Smooth muscle cell (in vitro differentiated cells): ENCODE results near the gene ARHGAP19. TPM values are rescaled to one million over a fixed set of nuclear protein-coding genes. Genes with fewer than 3 reads are reported as not detected.

ENCODE experiments used
- DNase-seq: peaks from one replicate; lab custom pipeline; 2025; ENCODE audit not compliant: unreplicated experiment; lab: John Stamatoyannopoulos, UW
- H2AFZ ChIP-seq: fragments of 200-600 bp; sonication (generic); 2 replicates; pipeline ENCODE4 v1.6.0; 2016; ENCODE audit warnings: antibody characterized with exemption, low read depth, mild to moderate bottlenecking
- H3F3A ChIP-seq: fragments of 200-600 bp; sonication (generic); 2 replicates; pipeline ENCODE4 v1.6.0; 2017; ENCODE audit warnings: antibody characterized with exemption, low read depth
- H3K27ac ChIP-seq: fragments of 200-600 bp; sonication (generic); 2 replicates; pipeline ENCODE4 v1.5.1; 2016; ENCODE audit warnings: low read depth, mild to moderate bottlenecking
- H3K27me3 ChIP-seq: fragments of 200-600 bp; sonication (generic); 2 replicates; pipeline ENCODE4 v1.6.1; 2016; ENCODE audit warnings: low read depth, mild to moderate bottlenecking
- H3K36me3 ChIP-seq: fragments of 200-600 bp; sonication (generic); 2 replicates; pipeline ENCODE4 v1.5.1; 2016; ENCODE audit warnings: low read depth
- H3K4me1 ChIP-seq: fragments of 200-600 bp; sonication (generic); 2 replicates; pipeline ENCODE4 v1.5.1; 2016; ENCODE audit warnings: low read depth
- H3K4me2 ChIP-seq: fragments of 200-600 bp; sonication (generic); 2 replicates; pipeline ENCODE4 v1.6.0; 2016; ENCODE audit warnings: mild to moderate bottlenecking
- H3K4me3 ChIP-seq: fragments of 200-600 bp; sonication (generic); 2 replicates; pipeline ENCODE4 v1.5.1; 2016; ENCODE audit warnings: mild to moderate bottlenecking
- H3K79me2 ChIP-seq: fragments of 200-600 bp; sonication (generic); 2 replicates; pipeline ENCODE4 v1.6.0; 2016; ENCODE audit warnings: low read depth, mild to moderate bottlenecking
- H3K9ac ChIP-seq: fragments of 200-600 bp; sonication (generic); 2 replicates; pipeline ENCODE4 v1.6.0; 2016; ENCODE audit warnings: low read depth
- H3K9me3 ChIP-seq: fragments of 200-600 bp; sonication (generic); replicated peaks from 2 replicates; pipeline ENCODE4 v1.5.1; 2016; ENCODE audit warnings: low read depth
- H4K20me1 ChIP-seq: fragments of 200-600 bp; sonication (generic); 2 replicates; pipeline ENCODE4 v1.6.0; 2016; ENCODE audit warnings: low read depth
- WGBS: methylation state at CpG from one replicate; pipeline ENCODE4 v1.1.7; 2016; ENCODE audit warnings: low lambda C conversion rate; 5-methylcytosine and 5-hydroxymethylcytosine counted together
- polyA plus RNA-seq: library from polyadenylated mRNA; unstranded; fragments of >200 nt; fragmentation: Nextera tagmentation; extraction: Ambion mirVana; gene quantifications from 2 replicates; pipeline ENCODE4 v1.2.1, GENCODE V29; 2016
- total RNA-seq: library from RNA; depleted of rRNA; stranded (reverse); fragments of >200 nt; gene quantifications from 2 replicates; pipeline ENCODE4 v1.2.3, GENCODE V29; 2014
- TF ChIP-seq, protein P1 (sequence below): fragments of 200-600 bp; sonication (generic); IDR thresholded peaks from 2 replicates; pipeline ENCODE4 v1.5.1; 2017; ENCODE audit warnings: borderline replicate concordance, mild to moderate bottlenecking, antibody characterized with exemption; ENCODE audit not compliant: insufficient read depth, poor library complexity, severe bottlenecking

Gene ARHGAP19
- total and polyA plus RNA-seq, 2 experiments from 2014 or later, result 3.5 to 20.5 TPM

- TF ChIP-seq, protein P1, sequence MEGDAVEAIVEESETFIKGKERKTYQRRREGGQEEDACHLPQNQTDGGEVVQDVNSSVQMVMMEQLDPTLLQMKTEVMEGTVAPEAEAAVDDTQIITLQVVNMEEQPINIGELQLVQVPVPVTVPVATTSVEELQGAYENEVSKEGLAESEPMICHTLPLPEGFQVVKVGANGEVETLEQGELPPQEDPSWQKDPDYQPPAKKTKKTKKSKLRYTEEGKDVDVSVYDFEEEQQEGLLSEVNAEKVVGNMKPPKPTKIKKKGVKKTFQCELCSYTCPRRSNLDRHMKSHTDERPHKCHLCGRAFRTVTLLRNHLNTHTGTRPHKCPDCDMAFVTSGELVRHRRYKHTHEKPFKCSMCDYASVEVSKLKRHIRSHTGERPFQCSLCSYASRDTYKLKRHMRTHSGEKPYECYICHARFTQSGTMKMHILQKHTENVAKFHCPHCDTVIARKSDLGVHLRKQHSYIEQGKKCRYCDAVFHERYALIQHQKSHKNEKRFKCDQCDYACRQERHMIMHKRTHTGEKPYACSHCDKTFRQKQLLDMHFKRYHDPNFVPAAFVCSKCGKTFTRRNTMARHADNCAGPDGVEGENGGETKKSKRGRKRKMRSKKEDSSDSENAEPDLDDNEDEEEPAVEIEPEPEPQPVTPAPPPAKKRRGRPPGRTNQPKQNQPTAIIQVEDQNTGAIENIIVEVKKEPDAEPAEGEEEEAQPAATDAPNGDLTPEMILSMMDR, result no peak
- Histone ChIP-seq H3K79me2 (peaks cover 17% of the 10 kb centered on the region), H3K9ac (peak overlapping the region; percentile 99), H3K4me3 (peak overlapping the region; percentile 80), H3K27ac (no peak overlapping the region), H3F3A (peaks cover 9% of the 10 kb centered on the region), H3K9me3 (no peaks in the 10 kb centered on the region), H3K4me1 (peaks cover 25% of the 10 kb centered on the region), H3K4me2 (peak overlapping the region; percentile 87), H3K36me3 (no peaks in the 10 kb centered on the region), H2AFZ (no peak overlapping the region), H4K20me1 (no peaks in the 10 kb centered on the region), H3K27me3 (peaks cover 6% of the 10 kb centered on the region)
- WGBS, result 11% methylated on average over 24 of the region's 25 CpGs
- DNase-seq, result no peak
Observed at GRCh38 chr10:97335188-97335619, 42.8 kb upstream of the ARHGAP19 start.

GRCh38 chr10:97334370-97335175, 42.1 kb upstream of the ARHGAP19 start, which contains the start of gene FRAT2:
Gene FRAT2 (minus strand): TSS chr10:97334729. CDS start chr10:97334572, 157 bp downstream.
- TF ChIP-seq, protein P1, result no peak

DNA sequence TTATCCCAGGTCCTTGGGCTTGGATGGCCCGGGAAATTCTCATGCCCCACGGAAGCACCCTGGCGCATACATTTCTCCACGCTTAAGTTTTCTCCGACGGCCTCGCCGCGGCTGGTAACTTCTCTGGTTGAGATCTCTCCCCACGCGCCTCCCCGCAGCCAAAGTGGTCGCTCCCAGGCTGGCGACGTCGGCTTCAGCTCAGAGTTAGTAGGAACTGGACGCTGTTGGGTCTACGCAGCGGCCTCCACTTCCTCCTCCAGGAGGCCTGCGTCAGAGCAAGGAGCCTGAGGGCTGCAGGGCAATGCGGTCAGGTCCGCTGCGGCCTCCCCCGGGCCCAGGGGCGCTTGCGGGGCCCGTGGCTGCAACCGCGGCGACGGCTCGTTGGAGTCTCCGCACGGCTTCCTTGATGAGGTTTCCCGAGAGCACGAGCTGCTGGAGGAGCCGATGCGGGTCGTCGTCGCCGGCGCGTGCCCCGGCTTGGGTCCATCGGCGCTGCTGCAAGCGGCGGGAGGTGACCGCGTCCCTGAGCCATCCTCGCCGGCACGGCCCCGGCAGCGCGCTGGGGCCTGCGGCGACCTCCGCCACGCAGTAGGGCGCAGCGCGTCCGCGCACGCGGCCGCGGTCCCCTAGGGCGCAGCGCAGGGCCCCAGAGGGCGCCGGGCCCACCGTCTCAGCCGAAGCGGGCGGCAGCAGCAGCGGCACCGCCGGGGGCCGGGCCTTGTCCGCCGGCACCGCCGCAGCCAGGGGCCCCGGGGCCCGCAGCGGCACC, 41.3 kb upstream of the ARHGAP19 start:
- peaks cover 20% of the 10 kb centered on the region for H3K79me2 ChIP-seq

More at GRCh38 chr10:97334370-97335175, 42.1 kb upstream of the ARHGAP19 start, which contains the start of gene FRAT2:
- Histone ChIP-seq H3K9me3 (no peaks in the 10 kb centered on the region), H3K79me2 (peaks cover 20% of the 10 kb centered on the region), H3K4me2 (peak within 1 kb of the TSS; percentile 87), H3K9ac (peak within 1 kb of the TSS; percentile 99), H3K4me1 (peaks cover 25% of the 10 kb centered on the region), H2AFZ (peak within 1 kb of the TSS; percentile 83), H3F3A (peaks cover 9% of the 10 kb centered on the region), H3K36me3 (no peaks in the 10 kb centered on the region), H4K20me1 (no peaks in the 10 kb centered on the region), H3K27me3 (peaks cover 6% of the 10 kb centered on the region), H3K27ac (peak within 1 kb of the TSS; percentile 79), H3K4me3 (peak within 1 kb of the TSS; percentile 80)
- DNase-seq, result peak; percentile 95
- under 1% methylated on average over 42 of the region's 103 CpGs for WGBS

More for the DNA sequence above, 41.3 kb upstream of the ARHGAP19 start:
- Histone ChIP-seq H3F3A (peaks cover 9% of the 10 kb centered on the region), H3K27ac (peak overlapping the region; percentile 62), H3K9me3 (no peaks in the 10 kb centered on the region), H3K4me3 (peak overlapping the region; percentile 80), H4K20me1 (no peaks in the 10 kb centered on the region), H3K36me3 (no peaks in the 10 kb centered on the region), H3K9ac (peak overlapping the region; percentile 40), H3K4me1 (peaks cover 25% of the 10 kb centered on the region), H2AFZ (peak overlapping the region; percentile 57), H3K4me2 (peak overlapping the region; percentile 87), H3K27me3 (peaks cover 6% of the 10 kb centered on the region)
- WGBS, result 2% methylated on average over 79 of the region's 89 CpGs
- no peak for DNase-seq
- TF ChIP-seq, protein P1, result no peak
